Aorta (tissue), 5 donors: ENCODE measurements around the gene RGS3. TPM values are rescaled to one million over a fixed set of nuclear protein-coding genes. Genes with fewer than 3 reads are reported as not detected.

Experiments
- ATAC-seq: fragments of 200-7000 bp; cut with Tn5 transposase; one replicate; pipeline ENCODE4 v1.9.1; 2022; ENCODE audit warnings: moderate library complexity; ENCODE audit not compliant: low FRiP score
- DNase-seq, 2 donors: peaks; one replicate each; pipeline ENCODE4 v3.0.0-alpha.2; 2020
- H3K27ac ChIP-seq, 2 donors: one replicate each; pipeline ENCODE4 v1.5.1; 2013; ENCODE audit warnings: low read length in 2 of 2, mild to moderate bottlenecking in 2 of 2, moderate library complexity in 2 of 2, control low read depth in 1 of 2, inconsistent platforms in 1 of 2, low read depth in 1 of 2
- H3K27me3 ChIP-seq, 2 donors: one replicate each; pipeline ENCODE4 v1.6.1; 2013; ENCODE audit warnings: control low read depth in 1 of 2, low read length in 1 of 2, mild to moderate bottlenecking in 1 of 2, moderate library complexity in 1 of 2; ENCODE audit not compliant: insufficient read depth in 2 of 2, control insufficient read depth in 1 of 2
- H3K36me3 ChIP-seq, 2 donors: one replicate each; pipeline ENCODE4 v1.6.1; 2013; ENCODE audit warnings: control low read depth in 1 of 2, low read length in 1 of 2, mild to moderate bottlenecking in 1 of 2; ENCODE audit not compliant: insufficient read depth in 2 of 2, control insufficient read depth in 1 of 2
- H3K4me1 ChIP-seq, 2 donors: one replicate each; pipeline ENCODE4 v1.6.1; 2013; ENCODE audit warnings: low read length in 2 of 2, control low read depth in 1 of 2, mild to moderate bottlenecking in 1 of 2, moderate library complexity in 1 of 2; ENCODE audit not compliant: insufficient read depth in 2 of 2, control insufficient read depth in 1 of 2
- H3K4me3 ChIP-seq, 2 donors: one replicate each; pipeline ENCODE4 v1.5.1; 2013; ENCODE audit warnings: low read length in 2 of 2, control low read depth in 1 of 2, mild to moderate bottlenecking in 1 of 2
- H3K9me3 ChIP-seq: one replicate; pipeline ENCODE4 v1.6.1; 2013; ENCODE audit warnings: mild to moderate bottlenecking, low read length; ENCODE audit not compliant: control insufficient read depth
- WGBS, 2 donors: extraction: QIAGEN DNeasy Blood & Tissue Kit; methylation state at CpG; one replicate each; pipeline ENCODE4 v1.1.7; 2013; 5-methylcytosine and 5-hydroxymethylcytosine counted together
- intact Hi-C, 2 donors: fragments of 100-400 bp; cut with DNase I; formaldehyde crosslinking; loops; one replicate each; pipeline versions ENCODE4 v1.14.2 to v1.15.0; 2022
- long read RNA-seq, 2 donors: library from polyadenylated mRNA; unstranded; transcript quantifications; one replicate each; pipeline ENCODE4 v2.0.0, GENCODE V29; 2020 to 2021
- polyA plus RNA-seq, 2 donors: library from polyadenylated mRNA; stranded (reverse); fragments of 200-250 nt; gene quantifications; one replicate each; pipeline ENCODE4 v1.2.3, GENCODE V29; 2013
- total RNA-seq, 2 donors: library from RNA; stranded (reverse); fragmentation: NEBNext Ultra II Directional; extraction: Animal tissue kit (Norgen Biotek cat#: 25700); gene quantifications; one replicate each; pipeline ENCODE4 v1.2.1, GENCODE V29; 2021
- donor health status: healthy with polysubstance abuse.
- donor health status: Bipolar disorder and iron deficiency.
- donor health status: DM: no; HTN: no; CAD: no.
- donor health status: DM: no; HTN: no; CAD: no.
- donor health status: DM: yes; HTN: yes; CAD: no.

RGS3 gene
- total RNA-seq = 100 to 1,000 TPM; 157 to 161 TPM
- 100 to 1,000 TPM in 1 of 2 donors, 10 to 100 TPM in 1; 74.3 to 142 TPM for polyA plus RNA-seq
- long read RNA-seq, donor 1, full-length matches to known transcripts = 143 of 324 reads
- long read RNA-seq, donor 1, partial matches to known transcripts = 38 of 324 reads
- long read RNA-seq, donor 1, other reads (novel, unspliced or antisense) = 143 of 324 reads
- long read RNA-seq, donor 2, full-length matches to known transcripts = 41 of 99 reads
- long read RNA-seq, donor 2, partial matches to known transcripts = 23 of 99 reads
- long read RNA-seq, donor 2, other reads (novel, unspliced or antisense) = 35 of 99 reads

GRCh38 chr9:113463418-113464285, at the start of gene RGS3:
Gene RGS3 (plus strand): TSS chr9:113463727. CDS start chr9:113463803, 76 bp downstream.
- Histone ChIP-seq H3K4me3 (peak within 1 kb of the TSS; percentile 22 to 62), H3K9me3 (no peaks in the 10 kb centered on the region), H3K36me3 (no peaks in the 10 kb centered on the region), H3K27me3 (no peaks in the 10 kb centered on the region), H3K4me1 (no peaks in the 10 kb centered on the region), H3K27ac (peak within 1 kb of the TSS; percentile 69 to 73)
- DNase-seq (peak; percentile 62 to 91), ATAC-seq (peak; percentile 87)
- WGBS, 2 donors = 4 to 7% methylated on average over 51 to 55 of the region's 55 CpGs
- intact Hi-C loops = loop anchor here in 1 of 2 donors (5.0 kb wide), 2 partner anchors 59 to 119 kb away; no protein-coding TSS in a partner anchor

GRCh38 chr9:113416149-113416721, 47.3 kb upstream of the RGS3 start:
- no peaks in the 10 kb centered on the region for H3K9me3 ChIP-seq
- no peak for ATAC-seq
- no peaks in the 10 kb centered on the region for H3K27me3 ChIP-seq
- no peaks in the 10 kb centered on the region for H3K4me1 ChIP-seq
- no peak overlapping the region for H3K4me3 ChIP-seq
- WGBS, 2 donors = 73 to 79% methylated on average over 3 of the region's 3 CpGs
- H3K27ac ChIP-seq = no peak overlapping the region
- no peaks in the 10 kb centered on the region for H3K36me3 ChIP-seq
- DNase-seq = no peak
- intact Hi-C loops = no loop called here

GRCh38 chr9:113417370-113417769, 46.2 kb upstream of the RGS3 start:
- Histone ChIP-seq H3K27ac (no peak overlapping the region), H3K9me3 (no peaks in the 10 kb centered on the region), H3K27me3 (no peaks in the 10 kb centered on the region), H3K36me3 (no peaks in the 10 kb centered on the region), H3K4me1 (no peaks in the 10 kb centered on the region), H3K4me3 (no peak overlapping the region)
- WGBS, 2 donors = 72 to 76% methylated on average over 4 of the region's 4 CpGs
- no peak for ATAC-seq
- no peak for DNase-seq
- intact Hi-C loops = no loop called here

- no peak overlapping the region for H3K4me3 ChIP-seq
- ATAC-seq = no peak
- DNase-seq = no peak
- H3K4me1 ChIP-seq = no peaks in the 10 kb centered on the region
- H3K27ac ChIP-seq = no peak overlapping the region
- intact Hi-C loops = no loop called here
- no peaks in the 10 kb centered on the region for H3K27me3 ChIP-seq
- H3K9me3 ChIP-seq = no peaks in the 10 kb centered on the region
- WGBS, 2 donors = 79 to 83% methylated on average over 3 of the region's 3 CpGs
- H3K36me3 ChIP-seq = no peaks in the 10 kb centered on the region
These were observed 41.8 kb upstream of the RGS3 start for GRCh38 chr9:113421726-113422125.

- intact Hi-C loops = no loop called here
- H3K27ac ChIP-seq = no peak overlapping the region
- no peaks in the 10 kb centered on the region for H3K36me3 ChIP-seq
- 34 to 54% methylated on average over 2 of the region's 2 CpGs for WGBS, 2 donors
- no peaks in the 10 kb centered on the region for H3K27me3 ChIP-seq
- no peaks in the 10 kb centered on the region for H3K4me1 ChIP-seq
- H3K9me3 ChIP-seq = no peaks in the 10 kb centered on the region
- no peak overlapping the region for H3K4me3 ChIP-seq
- ATAC-seq (no peak), DNase-seq (no peak)
These were observed 38.5 kb upstream of the RGS3 start for GRCh38 chr9:113425072-113425471.

- intact Hi-C loops = no loop called here
- no peak overlapping the region for H3K27ac ChIP-seq
- ATAC-seq (no peak), DNase-seq (no peak)
- no peaks in the 10 kb centered on the region for H3K36me3 ChIP-seq
- no peak overlapping the region for H3K4me3 ChIP-seq
- 40 to 84% methylated on average over 1 of the region's 1 CpG for WGBS, 2 donors
- H3K27me3 ChIP-seq = no peaks in the 10 kb centered on the region
- no peaks in the 10 kb centered on the region for H3K9me3 ChIP-seq
- H3K4me1 ChIP-seq = no peaks in the 10 kb centered on the region
These were observed 36.8 kb upstream of the RGS3 start for GRCh38 chr9:113426701-113427100.

GRCh38 chr9:113427629-113428028, 35.9 kb upstream of the RGS3 start:
- no peaks in the 10 kb centered on the region for H3K27me3 ChIP-seq
- H3K36me3 ChIP-seq = no peaks in the 10 kb centered on the region
- H3K9me3 ChIP-seq = no peaks in the 10 kb centered on the region
- intact Hi-C loops = no loop called here
- DNase-seq (no peak), ATAC-seq (no peak)
- no peak overlapping the region for H3K4me3 ChIP-seq
- no peaks in the 10 kb centered on the region for H3K4me1 ChIP-seq
- H3K27ac ChIP-seq = no peak overlapping the region
- 95 to 97% methylated on average over 2 of the region's 2 CpGs for WGBS, 2 donors

- intact Hi-C loops = no loop called here
- Histone ChIP-seq H3K4me3 (no peak overlapping the region), H3K9me3 (no peaks in the 10 kb centered on the region), H3K27ac (no peak overlapping the region), H3K36me3 (no peaks in the 10 kb centered on the region), H3K4me1 (no peaks in the 10 kb centered on the region), H3K27me3 (no peaks in the 10 kb centered on the region)
- DNase-seq = no peak
- ATAC-seq = no peak
- 87 to 96% methylated on average over 1 of the region's 1 CpG for WGBS, 2 donors
These were observed 35.4 kb upstream of the RGS3 start for GRCh38 chr9:113428062-113428615.
